HCT116 (cell line): ENCODE results near the gene ZNF692. TPM values are rescaled to one million over a fixed set of nuclear protein-coding genes. Genes with fewer than 3 reads are reported as not detected.

ENCODE experiments used
- ATAC-seq: fragments of 200-7000 bp; cut with Tn5 transposase; 2 replicates; pipeline ENCODE4 v1.9.1; 2020; ENCODE audit warnings: mild to moderate bottlenecking, moderate library complexity
- BruUV-seq: library from RNA; stranded (reverse); fragments of 400-500 nt; replicated peaks from 2 replicates; lab custom pipeline; 2021; lab: Mats Ljungman, UMichigan
- CTCF ChIA-PET: fragments of 300-600 bp; sonication (Branson Sonifier 250); formaldehyde crosslinking; loops from one replicate; lab custom pipeline; 2021; ENCODE audit warnings: antibody characterized with exemption; lab: Charles Lee
- POLR2A ChIA-PET: fragments of 300-600, 350-600 bp; sonication (Branson Sonifier 250); formaldehyde crosslinking; loops from one replicate; lab custom pipeline; 2021; ENCODE audit warnings: antibody characterized with exemption; lab: Charles Lee
- RAD21 ChIA-PET, 2 experiments: fragments of 300-600 bp; sonication (Branson Sonifier 250); formaldehyde crosslinking; loops; one replicate each; lab custom pipeline; 2023; ENCODE audit warnings: low total read pairs in 2 of 2; ENCODE audit not compliant: uncharacterized antibody in 2 of 2, unreplicated experiment in 2 of 2, low non-redundant PET in 1 of 2; lab: Charles Lee
- DNase-seq: peaks from one replicate; pipeline ENCODE4 v3.0.0-alpha.2; 2010; ENCODE audit warnings: low read depth, low spot score
- H2AFZ ChIP-seq: fragments of 200-600 bp; shearing (Covaris generic), sonication (generic); 2 replicates; pipeline ENCODE4 v1.6.1; 2017; ENCODE audit warnings: low read depth, mixed run types, mixed read lengths, antibody characterized with exemption, low read length; ENCODE audit not compliant: poor library complexity, severe bottlenecking
- H3K27ac ChIP-seq: 2 replicates; pipeline ENCODE4 v1.5.1; 2012; ENCODE audit warnings: low read depth, low read length
- H3K27me3 ChIP-seq: fragments of 200-600 bp; sonication (generic); 2 replicates; pipeline ENCODE4 v1.6.1; 2016; ENCODE audit warnings: mixed run types, low read length, mixed read lengths; ENCODE audit not compliant: insufficient read depth
- H3K36me3 ChIP-seq, 2 experiments: fragments of 200-500 bp in 1 of 2; fragments of 200-600 bp in 1 of 2; sonication (Bioruptor generic) in 1 of 2; sonication (generic) in 1 of 2; 2 replicates each; pipeline versions ENCODE4 v1.5.1 to v1.6.1; 2014 to 2016; ENCODE audit warnings: low read length in 2 of 2, inconsistent platforms in 1 of 2, mixed read lengths in 1 of 2, mixed run types in 1 of 2; ENCODE audit not compliant: insufficient read depth in 2 of 2, control insufficient read depth in 1 of 2
- H3K4me1 ChIP-seq, 2 experiments: fragments of 200-600 bp in 1 of 2; sonication (generic) in 1 of 2; 2 replicates each; pipeline versions ENCODE4 v1.5.1 to v1.6.1; 2012 to 2017; ENCODE audit warnings: low read length in 2 of 2, inconsistent platforms in 1 of 2, mild to moderate bottlenecking in 1 of 2, mixed read lengths in 1 of 2, mixed run types in 1 of 2, moderate library complexity in 1 of 2; ENCODE audit not compliant: insufficient read depth in 2 of 2, control insufficient read depth in 1 of 2
- H3K4me2 ChIP-seq: fragments of 200-600 bp; sonication (generic); 2 replicates; pipeline ENCODE4 v1.6.1; 2017; ENCODE audit warnings: mixed run types, low read length, mixed read lengths
- H3K4me3 ChIP-seq, 2 experiments: fragments of 200-600 bp in 1 of 2; sonication (generic) in 1 of 2; replicated peaks in 1 of 2; 2 replicates each; pipeline ENCODE4 v1.5.1; 2011 to 2016; ENCODE audit warnings: low read length in 2 of 2, control low read depth in 1 of 2, low read depth in 1 of 2, mild to moderate bottlenecking in 1 of 2, mixed read lengths in 1 of 2, mixed run types in 1 of 2
- H3K79me2 ChIP-seq: fragments of 200-600 bp; sonication (generic); 2 replicates; pipeline ENCODE4 v1.6.1; 2017; ENCODE audit warnings: mild to moderate bottlenecking, mixed run types, low read length, moderate library complexity, mixed read lengths; ENCODE audit not compliant: insufficient read depth
- H3K9ac ChIP-seq: fragments of 200-600 bp; sonication (generic); 2 replicates; pipeline ENCODE4 v1.6.1; 2016; ENCODE audit warnings: low read length, mixed read lengths
- H3K9me2 ChIP-seq: fragments of 200-600 bp; sonication (generic), shearing (Covaris generic); 2 replicates; pipeline ENCODE4 v1.6.1; 2017; ENCODE audit warnings: mixed run types, mild to moderate bottlenecking, moderate library complexity; ENCODE audit not compliant: insufficient read depth
- H3K9me3 ChIP-seq, 2 experiments: fragments of 200-500 bp in 1 of 2; fragments of 200-600 bp in 1 of 2; sonication (Bioruptor generic) in 1 of 2; sonication (generic) in 1 of 2; 2 replicates each; pipeline ENCODE4 v1.6.1; 2014 to 2017; ENCODE audit warnings: low read length in 2 of 2, mixed read lengths in 2 of 2, inconsistent platforms in 1 of 2, low read depth in 1 of 2, mild to moderate bottlenecking in 1 of 2, mixed run types in 1 of 2, moderate library complexity in 1 of 2; ENCODE audit not compliant: control insufficient read depth in 1 of 2, insufficient read depth in 1 of 2
- H4K20me1 ChIP-seq: fragments of 200-600 bp; sonication (generic), shearing (Covaris generic); 2 replicates; pipeline ENCODE4 v1.6.1; 2017; ENCODE audit warnings: mixed run types, mild to moderate bottlenecking, moderate library complexity; ENCODE audit not compliant: insufficient read depth
- ATF3 ChIP-seq: IDR thresholded peaks from 2 replicates; pipeline ENCODE4 v1.6.1; 2012
- CEBPB ChIP-seq: IDR thresholded peaks from 2 replicates; pipeline ENCODE4 v1.6.1; 2012; ENCODE audit warnings: low read depth
- EGR1 ChIP-seq: IDR thresholded peaks from 2 replicates; pipeline ENCODE4 v1.6.1; 2012; ENCODE audit warnings: low read depth
- ELF1 ChIP-seq: IDR thresholded peaks from 2 replicates; pipeline ENCODE4 v1.6.1; 2012; ENCODE audit warnings: low read depth, borderline replicate concordance
- JUND ChIP-seq: IDR thresholded peaks from 2 replicates; pipeline ENCODE4 v1.6.1; 2012
- POLR2AphosphoS5 ChIP-seq: IDR thresholded peaks from 2 replicates; pipeline ENCODE4 v1.6.1; 2011; ENCODE audit warnings: mild to moderate bottlenecking, low read depth, low read length, moderate library complexity
- REST ChIP-seq: IDR thresholded peaks from 2 replicates; pipeline ENCODE4 v1.6.1; 2012; ENCODE audit warnings: low read depth
- SP1 ChIP-seq: IDR thresholded peaks from 2 replicates; pipeline ENCODE4 v1.6.1; 2012; ENCODE audit warnings: low read depth
- TCF7L2 ChIP-seq: IDR thresholded peaks from 2 replicates; pipeline ENCODE4 v1.7.0; 2011; ENCODE audit warnings: borderline replicate concordance, inconsistent platforms; ENCODE audit not compliant: insufficient read depth, insufficient read length; ENCODE audit errors: extremely low read depth
- ZFX ChIP-seq: fragments of 450-650 bp; IDR thresholded peaks from 2 replicates; pipeline ENCODE4 v1.6.1; 2017
- intact Hi-C: fragments of 100-400 bp; cut with micrococcal nuclease; formaldehyde crosslinking; loops from 2 replicates; pipeline ENCODE4 v1.10.0; 2022
- total RNA-seq: library from RNA; stranded (reverse); gene quantifications from one replicate; pipeline ENCODE4 v1.2.1, GENCODE V29; 2021; ENCODE audit not compliant: unreplicated experiment
- TF ChIP-seq, protein P1 (sequence below): IDR thresholded peaks from 2 replicates; pipeline ENCODE4 v1.6.1; 2011; ENCODE audit warnings: mild to moderate bottlenecking, low read length, moderate library complexity; ENCODE audit not compliant: insufficient replicate concordance; ENCODE audit errors: extremely low read depth
- TF ChIP-seq, protein P2 (sequence below): IDR thresholded peaks from 2 replicates; pipeline ENCODE4 v1.6.1; 2012

Gene ZNF692
- total RNA-seq, 1 experiment from 2014 or later: 76.2 TPM

- TF ChIP-seq, protein P1, sequence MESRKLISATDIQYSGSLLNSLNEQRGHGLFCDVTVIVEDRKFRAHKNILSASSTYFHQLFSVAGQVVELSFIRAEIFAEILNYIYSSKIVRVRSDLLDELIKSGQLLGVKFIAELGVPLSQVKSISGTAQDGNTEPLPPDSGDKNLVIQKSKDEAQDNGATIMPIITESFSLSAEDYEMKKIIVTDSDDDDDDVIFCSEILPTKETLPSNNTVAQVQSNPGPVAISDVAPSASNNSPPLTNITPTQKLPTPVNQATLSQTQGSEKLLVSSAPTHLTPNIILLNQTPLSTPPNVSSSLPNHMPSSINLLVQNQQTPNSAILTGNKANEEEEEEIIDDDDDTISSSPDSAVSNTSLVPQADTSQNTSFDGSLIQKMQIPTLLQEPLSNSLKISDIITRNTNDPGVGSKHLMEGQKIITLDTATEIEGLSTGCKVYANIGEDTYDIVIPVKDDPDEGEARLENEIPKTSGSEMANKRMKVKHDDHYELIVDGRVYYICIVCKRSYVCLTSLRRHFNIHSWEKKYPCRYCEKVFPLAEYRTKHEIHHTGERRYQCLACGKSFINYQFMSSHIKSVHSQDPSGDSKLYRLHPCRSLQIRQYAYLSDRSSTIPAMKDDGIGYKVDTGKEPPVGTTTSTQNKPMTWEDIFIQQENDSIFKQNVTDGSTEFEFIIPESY: no peak
- TF ChIP-seq POLR2AphosphoS5: no peak
- no peak for TF ChIP-seq JUND
- TF ChIP-seq ELF1: no peak
- TF ChIP-seq CEBPB: no peak
- TF ChIP-seq ATF3: no peak
- no peak for TF ChIP-seq EGR1
- TF ChIP-seq SP1: no peak
- no peak for TF ChIP-seq TCF7L2
- TF ChIP-seq, protein P2, sequence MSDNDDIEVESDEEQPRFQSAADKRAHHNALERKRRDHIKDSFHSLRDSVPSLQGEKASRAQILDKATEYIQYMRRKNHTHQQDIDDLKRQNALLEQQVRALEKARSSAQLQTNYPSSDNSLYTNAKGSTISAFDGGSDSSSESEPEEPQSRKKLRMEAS: no peak
- TF ChIP-seq, all 23 proteins: peak for 0
These were observed 48.0 kb downstream of the ZNF692 start (continued) for GRCh38 chr1:248810727-248811513.

GRCh38 chr1:248810000-248810726 is 48.7 kb downstream of the ZNF692 start:
- no peaks in the 10 kb centered on the region for H3K9me2 ChIP-seq
- H3K27ac ChIP-seq: no peak overlapping the region
- DNase-seq (no peak), ATAC-seq (no peak)
- no peaks in the 10 kb centered on the region for H3K27me3 ChIP-seq
- no peaks in the 10 kb centered on the region for H4K20me1 ChIP-seq
- H3K36me3 ChIP-seq: peaks cover 6 to 16% of the 10 kb centered on the region in 2 experiments; a peak in 3 of 4 replicates
- H3K9me3 ChIP-seq: no peaks in the 10 kb centered on the region
- TF ChIP-seq ZFX: no peak
- TF ChIP-seq REST: no peak
- no peak for TF ChIP-seq JUND
- no peak for TF ChIP-seq ELF1
- no peak for TF ChIP-seq CEBPB
- CTCF ChIA-PET: no interaction called here
- no TSS peak for BruUV-seq
- no peak overlapping the region for H3K9ac ChIP-seq
- no peak overlapping the region for H3K4me3 ChIP-seq
- no peaks in the 10 kb centered on the region for H3K79me2 ChIP-seq
- H3K4me2 ChIP-seq: no peak overlapping the region
- POLR2A ChIA-PET: no interaction called here
- H2AFZ ChIP-seq: no peak overlapping the region
- RAD21 ChIA-PET: no interaction called here
- intact Hi-C loops: loop anchor here (5.0 kb wide), 1 partner anchor 1128 kb away; no protein-coding TSS in a partner anchor
- no peaks in the 10 kb centered on the region for H3K4me1 ChIP-seq
